PC-3 (cell line): Measurements from ENCODE around the gene ST3GAL4. TPM values are rescaled to one million over a fixed set of nuclear protein-coding genes. Genes with fewer than 3 reads are reported as not detected.

Experiments used
- ATAC-seq: fragments of 200-7000 bp; cut with Tn5 transposase; 2 replicates; pipeline ENCODE4 v1.9.1; 2020; ENCODE audit warnings: mild to moderate bottlenecking, moderate library complexity
- BruUV-seq: library from RNA; stranded (reverse); fragments of 400-500 nt; replicated peaks from 2 replicates; lab custom pipeline; 2021; lab: Mats Ljungman, UMichigan
- CTCF ChIA-PET: fragments of 300-600 bp; sonication (Branson Sonifier 250); formaldehyde crosslinking; loops from one replicate; lab custom pipeline; 2022; ENCODE audit warnings: antibody characterized with exemption; lab: Charles Lee
- POLR2A ChIA-PET: fragments of 300-600 bp; sonication (Branson Sonifier 250); formaldehyde crosslinking; loops from one replicate; lab custom pipeline; 2022; ENCODE audit warnings: antibody characterized with exemption; ENCODE audit not compliant: unreplicated experiment; lab: Charles Lee
- DNase-seq: peaks from one replicate; pipeline ENCODE4 v3.0.0-alpha.2; 2015
- H2AFZ ChIP-seq: fragments of 300-600 bp; sonication (generic); 2 replicates; pipeline ENCODE4 v1.6.0; 2016; ENCODE audit warnings: antibody characterized with exemption, low read length
- H3F3A ChIP-seq: fragments of 300-600 bp; sonication (generic); one replicate; pipeline ENCODE4 v1.6.0; 2017; ENCODE audit warnings: antibody characterized with exemption, low read length, control low read depth, mild to moderate bottlenecking; ENCODE audit not compliant: unreplicated experiment
- H3K27ac ChIP-seq: fragments of 300-600 bp; sonication (generic); 2 replicates; pipeline ENCODE4 v1.5.1; 2016; ENCODE audit warnings: mild to moderate bottlenecking, low read length
- H3K27me3 ChIP-seq: fragments of 300-600 bp; sonication (generic); 2 replicates; pipeline ENCODE4 v1.6.1; 2016; ENCODE audit warnings: low read length, mixed read lengths
- H3K36me3 ChIP-seq: fragments of 300-600 bp; sonication (generic); 2 replicates; pipeline ENCODE4 v1.6.1; 2016; ENCODE audit warnings: low read depth, mixed run types, low read length, mixed read lengths
- H3K4me1 ChIP-seq: fragments of 300-600 bp; sonication (generic); 2 replicates; pipeline ENCODE4 v1.5.1; 2016; ENCODE audit warnings: low read length; ENCODE audit not compliant: insufficient read depth
- H3K4me2 ChIP-seq: fragments of 300-600 bp; sonication (generic); 2 replicates; pipeline ENCODE4 v1.6.0; 2016; ENCODE audit warnings: low read length
- H3K4me3 ChIP-seq: fragments of 300-600 bp; sonication (generic); 2 replicates; pipeline ENCODE4 v1.5.1; 2016; ENCODE audit warnings: mild to moderate bottlenecking, low read length, mixed read lengths
- H3K79me2 ChIP-seq: fragments of 300-600 bp; sonication (generic); 2 replicates; pipeline ENCODE4 v1.6.1; 2017; ENCODE audit warnings: low read length, mixed read lengths
- H3K9ac ChIP-seq: fragments of 300-600 bp; sonication (generic); 2 replicates; pipeline ENCODE4 v1.6.0; 2016; ENCODE audit warnings: mild to moderate bottlenecking, low read length
- H3K9me2 ChIP-seq: fragments of 300-600 bp; sonication (generic); replicated peaks from 2 replicates; pipeline ENCODE4 v1.6.1; 2016; ENCODE audit warnings: mixed run types, low read length, mixed read lengths
- H3K9me3 ChIP-seq: fragments of 300-600 bp; sonication (generic); 2 replicates; pipeline ENCODE4 v1.6.1; 2016; ENCODE audit warnings: low read length, mixed read lengths
- H4K20me1 ChIP-seq: fragments of 300-600 bp; sonication (generic); 2 replicates; pipeline ENCODE4 v1.6.1; 2016; ENCODE audit warnings: low read length, mixed read lengths
- CTCF ChIP-seq: fragments of 300-600 bp; sonication (generic); conservative IDR thresholded peaks from 2 replicates; pipeline ENCODE4 v1.5.1; 2017; ENCODE audit warnings: antibody characterized with exemption, low read depth, mild to moderate bottlenecking, low read length
- EZH2 ChIP-seq: fragments of 300-600 bp; sonication (generic); IDR thresholded peaks from one replicate; pipeline ENCODE4 v1.6.1; 2017; ENCODE audit warnings: antibody characterized with exemption, mild to moderate bottlenecking, low read length; ENCODE audit not compliant: unreplicated experiment
- EZH2phosphoT487 ChIP-seq: fragments of 300-600 bp; sonication (generic); IDR thresholded peaks from 2 replicates; pipeline ENCODE4 v1.6.1; 2018; ENCODE audit warnings: mild to moderate bottlenecking, antibody characterized with exemption, low read length, borderline replicate concordance
- intact Hi-C: fragments of 100-400 bp; cut with micrococcal nuclease; formaldehyde crosslinking; loops from 2 replicates; pipeline ENCODE4 v1.9.0; 2023
- total RNA-seq: library from RNA; depleted of rRNA; stranded (reverse); fragments of >200 nt; gene quantifications from 2 replicates; pipeline ENCODE4 v1.2.3, GENCODE V29; 2014

Gene ST3GAL4
- total RNA-seq, 1 experiment from 2014 or later: 126 TPM

- H3F3A ChIP-seq: no peaks in the 10 kb centered on the region
- intact Hi-C loops: loop anchor here (5.0 kb wide), 1 partner anchor 56 kb away; no protein-coding TSS in a partner anchor
- no peaks in the 10 kb centered on the region for H3K9me2 ChIP-seq
- no peaks in the 10 kb centered on the region for H3K9me3 ChIP-seq
- H3K36me3 ChIP-seq: no peaks in the 10 kb centered on the region; the same call in 1 of the 2 replicates
- no TSS peak for BruUV-seq
- H3K9ac ChIP-seq: no peak overlapping the region
- H3K4me1 ChIP-seq: no peaks in the 10 kb centered on the region; the same call in 1 of the 2 replicates
- H4K20me1 ChIP-seq: no peaks in the 10 kb centered on the region
- TF ChIP-seq EZH2 (no peak), CTCF (no peak), EZH2phosphoT487 (no peak)
- POLR2A ChIA-PET: no interaction called here
- DNase-seq (no peak), ATAC-seq (no peak; the same call in 1 of the 2 replicates)
- H2AFZ ChIP-seq: no peak overlapping the region
- no peaks in the 10 kb centered on the region for H3K27me3 ChIP-seq
- H3K4me3 ChIP-seq: no peak overlapping the region
- no peak overlapping the region for H3K27ac ChIP-seq
- H3K79me2 ChIP-seq: no peaks in the 10 kb centered on the region
- no peak overlapping the region for H3K4me2 ChIP-seq
- CTCF ChIA-PET: no interaction called here
Observed at GRCh38 chr11:126423743-126424142, 68.3 kb downstream of the ST3GAL4 start.

- Histone ChIP-seq H3F3A (no peaks in the 10 kb centered on the region), H3K79me2 (no peaks in the 10 kb centered on the region), H4K20me1 (no peaks in the 10 kb centered on the region), H3K36me3 (no peaks in the 10 kb centered on the region; the same call in 1 of the 2 replicates), H3K9me2 (no peaks in the 10 kb centered on the region), H3K9ac (no peak overlapping the region), H3K4me3 (no peak overlapping the region), H3K9me3 (no peaks in the 10 kb centered on the region), H2AFZ (no peak overlapping the region), H3K27ac (no peak overlapping the region), H3K27me3 (no peaks in the 10 kb centered on the region), H3K4me2 (no peak overlapping the region), H3K4me1 (no peaks in the 10 kb centered on the region; the same call in 1 of the 2 replicates)
- TF ChIP-seq CTCF (no peak), EZH2phosphoT487 (no peak), EZH2 (no peak)
- CTCF ChIA-PET: no interaction called here
- DNase-seq: no peak
- POLR2A ChIA-PET: interaction anchor here (0.6 kb wide), 1 partner anchor 93 kb away, joined by 4 read pairs; no protein-coding TSS in a partner anchor
- intact Hi-C loops: loop anchor here (5.0 kb wide), 1 partner anchor 57 kb away; no protein-coding TSS in a partner anchor
- BruUV-seq: no TSS peak
- no peak for ATAC-seq
Observed at GRCh38 chr11:126424471-126425039, 69.1 kb downstream of the ST3GAL4 start.

GRCh38 chr11:126426106-126426505 is 70.6 kb downstream of the ST3GAL4 start:
- Histone ChIP-seq H3K9ac (no peak overlapping the region), H3K27ac (no peak overlapping the region), H2AFZ (no peak overlapping the region), H3K9me2 (no peaks in the 10 kb centered on the region), H3K4me1 (peaks cover 10% of the 10 kb centered on the region), H3K36me3 (no peaks in the 10 kb centered on the region; the same call in 1 of the 2 replicates), H3K27me3 (no peaks in the 10 kb centered on the region), H3K4me2 (no peak overlapping the region), H3K9me3 (no peaks in the 10 kb centered on the region), H3K4me3 (no peak overlapping the region), H3F3A (no peaks in the 10 kb centered on the region), H4K20me1 (no peaks in the 10 kb centered on the region), H3K79me2 (no peaks in the 10 kb centered on the region)
- POLR2A ChIA-PET: no interaction called here
- CTCF ChIA-PET: no interaction called here
- ATAC-seq: no peak
- peak; percentile 42 for DNase-seq
- intact Hi-C loops: no loop called here
- no TSS peak for BruUV-seq
- TF ChIP-seq CTCF (no peak), EZH2phosphoT487 (no peak), EZH2 (no peak)
